SK-N-SH treated with all-trans-retinoic acid at 6 μM for 48 hours (cell line): ENCODE measurements around the gene PTCHD4.

Source experiments
- ATAC-seq: fragments of 200-7000 bp; cut with Tn5 transposase; 3 replicates; pipeline ENCODE4 v1.9.1; 2020; ENCODE audit warnings: mild to moderate bottlenecking, moderate library complexity
- ARNTL ChIP-seq: fragments of 450-650 bp; formaldehyde crosslinking; IDR thresholded peaks from 2 replicates; pipeline ENCODE4 v1.5.0; 2020; ENCODE audit warnings: low read depth, mild to moderate bottlenecking, moderate library complexity, borderline replicate concordance
- BACH2 ChIP-seq: fragments of 250-450 bp; sonication (Bioruptor Pico); IDR thresholded peaks from 2 replicates; pipeline ENCODE4 v1.9.0; 2021; ENCODE audit warnings: mild to moderate bottlenecking, borderline replicate concordance
- CSDC2 ChIP-seq: fragments of 250-450 bp; sonication (Bioruptor Pico); IDR thresholded peaks from 2 replicates; pipeline ENCODE4 v1.5.0; 2020; ENCODE audit warnings: mild to moderate bottlenecking, moderate library complexity
- ESRRG ChIP-seq: fragments of 250-450 bp; sonication (Bioruptor Pico); IDR thresholded peaks from 2 replicates; pipeline ENCODE4 v1.6.1; 2021; ENCODE audit warnings: mild to moderate bottlenecking
- GLIS3 ChIP-seq: fragments of 250-450 bp; sonication (Bioruptor Pico); IDR thresholded peaks from 2 replicates; pipeline ENCODE4 v1.5.0; 2020; ENCODE audit warnings: mild to moderate bottlenecking, moderate library complexity
- ISL1 ChIP-seq: fragments of 250-450 bp; sonication (Bioruptor Pico); IDR thresholded peaks from 2 replicates; pipeline ENCODE4 v2.1.2; 2022; ENCODE audit warnings: mild to moderate bottlenecking, moderate library complexity
- OSR1 ChIP-seq: fragments of 250-450 bp; sonication (Bioruptor Pico); IDR thresholded peaks from 2 replicates; pipeline ENCODE4 v1.8.0; 2022; ENCODE audit warnings: moderate library complexity, mild to moderate bottlenecking, inconsistent platforms
- PPARA ChIP-seq: fragments of 250-450 bp; sonication (Bioruptor Pico); IDR thresholded peaks from 2 replicates; pipeline ENCODE4 v1.5.0; 2020; ENCODE audit warnings: mild to moderate bottlenecking, borderline replicate concordance
- RARB ChIP-seq: fragments of 250-450 bp; sonication (Bioruptor Pico); IDR thresholded peaks from 2 replicates; pipeline ENCODE4 v1.8.0; 2021; ENCODE audit warnings: mild to moderate bottlenecking, moderate library complexity
- SNAI2 ChIP-seq: fragments of 250-450 bp; sonication (Bioruptor Pico); IDR thresholded peaks from 2 replicates; pipeline ENCODE4 v1.5.0; 2020; ENCODE audit warnings: mild to moderate bottlenecking, moderate library complexity
- TCF4 ChIP-seq: fragments of 250-450 bp; sonication (Bioruptor Pico); IDR thresholded peaks from 2 replicates; pipeline ENCODE4 v1.8.0; 2021; ENCODE audit warnings: mild to moderate bottlenecking, moderate library complexity, borderline replicate concordance
- TOX ChIP-seq: fragments of 250-450 bp; sonication (Bioruptor Pico); IDR thresholded peaks from 2 replicates; pipeline ENCODE4 v1.8.0; 2021; ENCODE audit warnings: mild to moderate bottlenecking, moderate library complexity, borderline replicate concordance
- ZC3H10 ChIP-seq: fragments of 250-450 bp; sonication (Bioruptor Pico); IDR thresholded peaks from 2 replicates; pipeline ENCODE4 v1.5.1; 2021; ENCODE audit warnings: mild to moderate bottlenecking, moderate library complexity
- ZFP30 ChIP-seq: fragments of 450-650 bp; formaldehyde crosslinking; IDR thresholded peaks from 2 replicates; pipeline ENCODE4 v1.5.0; 2022; ENCODE audit warnings: mild to moderate bottlenecking, moderate library complexity
- ZNF70 ChIP-seq: fragments of 450-650 bp; formaldehyde crosslinking; IDR thresholded peaks from 2 replicates; pipeline ENCODE4 v1.5.0; 2020; ENCODE audit warnings: mild to moderate bottlenecking, moderate library complexity
- ZNF8 ChIP-seq: fragments of 450-650 bp; formaldehyde crosslinking; IDR thresholded peaks from 2 replicates; pipeline ENCODE4 v1.5.0; 2020; ENCODE audit warnings: mild to moderate bottlenecking, moderate library complexity
- TF ChIP-seq, protein P1 (sequence below): fragments of 250-450 bp; sonication (Bioruptor Pico); IDR thresholded peaks from 2 replicates; pipeline ENCODE4 v1.8.0; 2020; ENCODE audit warnings: mild to moderate bottlenecking, moderate library complexity, borderline replicate concordance
- TF ChIP-seq, protein P2 (sequence below): fragments of 250-450 bp; sonication (Bioruptor Pico); IDR thresholded peaks from 2 replicates; pipeline ENCODE4 v1.5.1; 2020; ENCODE audit warnings: low read depth, mild to moderate bottlenecking, moderate library complexity
- TF ChIP-seq, protein P3 (sequence below): fragments of 250-450 bp; sonication (Bioruptor Pico); IDR thresholded peaks from 2 replicates; pipeline ENCODE4 v1.5.0; 2020; ENCODE audit warnings: mild to moderate bottlenecking, moderate library complexity

The PTCHD4 gene

DNA sequence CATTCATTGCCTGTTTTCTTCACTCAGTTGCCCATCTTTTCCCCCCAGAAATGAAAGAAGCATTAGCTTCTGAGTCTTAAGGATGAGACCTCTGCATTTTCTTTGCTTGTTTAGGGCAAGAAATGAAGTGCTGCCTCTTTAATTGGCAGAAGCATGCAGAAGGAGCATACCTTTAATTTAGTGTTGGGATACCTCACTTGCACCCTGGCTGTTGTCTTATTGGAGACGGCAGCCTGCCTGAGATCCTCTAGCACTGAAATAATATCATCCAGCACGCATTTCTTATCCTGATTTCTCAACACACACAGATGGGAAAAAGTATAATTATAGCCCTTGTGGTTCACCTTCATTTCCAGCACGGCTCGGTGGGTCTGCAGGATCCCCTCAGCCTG, 43.1 kb downstream of the PTCHD4 start:
- TF ChIP-seq, protein P1, sequence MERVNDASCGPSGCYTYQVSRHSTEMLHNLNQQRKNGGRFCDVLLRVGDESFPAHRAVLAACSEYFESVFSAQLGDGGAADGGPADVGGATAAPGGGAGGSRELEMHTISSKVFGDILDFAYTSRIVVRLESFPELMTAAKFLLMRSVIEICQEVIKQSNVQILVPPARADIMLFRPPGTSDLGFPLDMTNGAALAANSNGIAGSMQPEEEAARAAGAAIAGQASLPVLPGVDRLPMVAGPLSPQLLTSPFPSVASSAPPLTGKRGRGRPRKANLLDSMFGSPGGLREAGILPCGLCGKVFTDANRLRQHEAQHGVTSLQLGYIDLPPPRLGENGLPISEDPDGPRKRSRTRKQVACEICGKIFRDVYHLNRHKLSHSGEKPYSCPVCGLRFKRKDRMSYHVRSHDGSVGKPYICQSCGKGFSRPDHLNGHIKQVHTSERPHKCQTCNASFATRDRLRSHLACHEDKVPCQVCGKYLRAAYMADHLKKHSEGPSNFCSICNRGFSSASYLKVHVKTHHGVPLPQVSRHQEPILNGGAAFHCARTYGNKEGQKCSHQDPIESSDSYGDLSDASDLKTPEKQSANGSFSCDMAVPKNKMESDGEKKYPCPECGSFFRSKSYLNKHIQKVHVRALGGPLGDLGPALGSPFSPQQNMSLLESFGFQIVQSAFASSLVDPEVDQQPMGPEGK (CRISPR knock-in tag) = no peak
- no peak for TF ChIP-seq ZFP30 (CRISPR knock-in tag)
- no peak for TF ChIP-seq PPARA (CRISPR knock-in tag)
- no peak for TF ChIP-seq ZNF70 (CRISPR knock-in tag)
- TF ChIP-seq SNAI2 (CRISPR knock-in tag) = no peak
- no peak for TF ChIP-seq ISL1 (CRISPR knock-in tag)
- TF ChIP-seq OSR1 (CRISPR knock-in tag) = no peak
- TF ChIP-seq GLIS3 (CRISPR knock-in tag) = no peak
- TF ChIP-seq RARB (CRISPR knock-in tag) = no peak
- no peak for TF ChIP-seq ZNF8 (CRISPR knock-in tag)
- no peak for TF ChIP-seq CSDC2 (CRISPR knock-in tag)
- no peak for TF ChIP-seq ZC3H10 (CRISPR knock-in tag)
- TF ChIP-seq, protein P2, sequence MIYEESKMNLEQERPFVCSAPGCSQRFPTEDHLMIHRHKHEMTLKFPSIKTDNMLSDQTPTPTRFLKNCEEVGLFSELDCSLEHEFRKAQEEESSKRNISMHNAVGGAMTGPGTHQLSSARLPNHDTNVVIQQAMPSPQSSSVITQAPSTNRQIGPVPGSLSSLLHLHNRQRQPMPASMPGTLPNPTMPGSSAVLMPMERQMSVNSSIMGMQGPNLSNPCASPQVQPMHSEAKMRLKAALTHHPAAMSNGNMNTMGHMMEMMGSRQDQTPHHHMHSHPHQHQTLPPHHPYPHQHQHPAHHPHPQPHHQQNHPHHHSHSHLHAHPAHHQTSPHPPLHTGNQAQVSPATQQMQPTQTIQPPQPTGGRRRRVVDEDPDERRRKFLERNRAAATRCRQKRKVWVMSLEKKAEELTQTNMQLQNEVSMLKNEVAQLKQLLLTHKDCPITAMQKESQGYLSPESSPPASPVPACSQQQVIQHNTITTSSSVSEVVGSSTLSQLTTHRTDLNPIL (CRISPR knock-in tag) = no peak
- no peak for TF ChIP-seq BACH2 (CRISPR knock-in tag)
- no peak for TF ChIP-seq TCF4 (CRISPR knock-in tag)
- no peak for TF ChIP-seq ARNTL
- TF ChIP-seq TOX (CRISPR knock-in tag) = no peak
- TF ChIP-seq, protein P3, sequence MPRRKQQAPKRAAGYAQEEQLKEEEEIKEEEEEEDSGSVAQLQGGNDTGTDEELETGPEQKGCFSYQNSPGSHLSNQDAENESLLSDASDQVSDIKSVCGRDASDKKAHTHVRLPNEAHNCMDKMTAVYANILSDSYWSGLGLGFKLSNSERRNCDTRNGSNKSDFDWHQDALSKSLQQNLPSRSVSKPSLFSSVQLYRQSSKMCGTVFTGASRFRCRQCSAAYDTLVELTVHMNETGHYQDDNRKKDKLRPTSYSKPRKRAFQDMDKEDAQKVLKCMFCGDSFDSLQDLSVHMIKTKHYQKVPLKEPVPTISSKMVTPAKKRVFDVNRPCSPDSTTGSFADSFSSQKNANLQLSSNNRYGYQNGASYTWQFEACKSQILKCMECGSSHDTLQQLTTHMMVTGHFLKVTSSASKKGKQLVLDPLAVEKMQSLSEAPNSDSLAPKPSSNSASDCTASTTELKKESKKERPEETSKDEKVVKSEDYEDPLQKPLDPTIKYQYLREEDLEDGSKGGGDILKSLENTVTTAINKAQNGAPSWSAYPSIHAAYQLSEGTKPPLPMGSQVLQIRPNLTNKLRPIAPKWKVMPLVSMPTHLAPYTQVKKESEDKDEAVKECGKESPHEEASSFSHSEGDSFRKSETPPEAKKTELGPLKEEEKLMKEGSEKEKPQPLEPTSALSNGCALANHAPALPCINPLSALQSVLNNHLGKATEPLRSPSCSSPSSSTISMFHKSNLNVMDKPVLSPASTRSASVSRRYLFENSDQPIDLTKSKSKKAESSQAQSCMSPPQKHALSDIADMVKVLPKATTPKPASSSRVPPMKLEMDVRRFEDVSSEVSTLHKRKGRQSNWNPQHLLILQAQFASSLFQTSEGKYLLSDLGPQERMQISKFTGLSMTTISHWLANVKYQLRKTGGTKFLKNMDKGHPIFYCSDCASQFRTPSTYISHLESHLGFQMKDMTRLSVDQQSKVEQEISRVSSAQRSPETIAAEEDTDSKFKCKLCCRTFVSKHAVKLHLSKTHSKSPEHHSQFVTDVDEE (CRISPR knock-in tag) = no peak
- ATAC-seq = no peak

DNA sequence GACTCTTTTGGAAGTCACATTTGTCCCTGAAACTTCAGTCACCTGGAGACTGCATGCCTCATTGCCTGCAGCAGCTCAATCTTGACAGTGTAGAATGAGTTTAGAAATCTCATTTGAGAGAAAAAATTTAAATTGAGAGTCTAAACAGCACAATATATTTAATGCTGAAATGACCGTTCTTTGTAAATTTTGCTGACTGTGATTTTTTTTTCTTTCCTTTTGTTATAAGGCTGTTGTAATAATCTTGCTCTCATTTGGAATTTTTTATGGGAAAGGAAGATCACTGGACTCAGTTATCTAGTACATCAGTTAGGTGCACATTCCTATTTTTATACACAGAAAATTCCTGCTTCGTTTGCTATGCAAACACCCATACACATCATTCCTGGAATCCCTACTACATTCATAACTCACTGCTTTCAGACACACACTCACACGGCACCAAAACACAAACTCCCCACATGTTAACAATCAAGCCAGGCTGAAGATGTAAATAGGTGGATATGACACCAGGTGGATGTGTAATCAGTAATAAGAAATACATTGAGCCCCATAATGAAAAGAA, 43.8 kb downstream of the PTCHD4 start:
- TF ChIP-seq RARB (CRISPR knock-in tag) = no peak
- TF ChIP-seq ZNF70 (CRISPR knock-in tag) = no peak
- TF ChIP-seq, protein P1 (CRISPR knock-in tag) = no peak
- no peak for TF ChIP-seq ESRRG (CRISPR knock-in tag)
- TF ChIP-seq, protein P3 (CRISPR knock-in tag) = no peak

More for the DNA sequence above, 43.8 kb downstream of the PTCHD4 start:
- no peak for ATAC-seq
